Myocyte (in vitro differentiated cells): ENCODE data around the gene ZNF541. TPM values are rescaled to one million over a fixed set of nuclear protein-coding genes. Genes with fewer than 3 reads are reported as not detected.

Experiments
- DNase-seq: peaks from one replicate; pipeline ENCODE4 v3.0.0-alpha.2; 2012; ENCODE audit warnings: low read depth
- polyA plus RNA-seq: library from polyadenylated mRNA; unstranded; fragments of >200 nt; gene quantifications from one replicate; pipeline ENCODE4 v1.2.1, GENCODE V29; 2012; ENCODE audit warnings: missing spikeins
- total RNA-seq: library from RNA; depleted of rRNA; stranded (reverse); fragments of >200 nt; gene quantifications from 2 replicates; pipeline ENCODE4 v1.2.3, GENCODE V29; 2014

Gene ZNF541
- 0.08 TPM in 1 of 2 replicates, not detected in the other for total RNA-seq
- not detected for polyA plus RNA-seq

GRCh38 chr19:47573071-47574026, at the start of gene ZNF541:
TSS of gene ZNF541 (minus strand) at chr19:47573148. CDS start at chr19:47555856, 17,292 bp downstream.
- no peak for DNase-seq

GRCh38 chr19:47619763-47620162, 46.8 kb upstream of the ZNF541 start:
- no peak for DNase-seq

- DNase-seq = peak; percentile 62
These were observed 45.8 kb upstream of the ZNF541 start for GRCh38 chr19:47618771-47619170.

GRCh38 chr19:47615714-47616113, 42.8 kb upstream of the ZNF541 start:
- DNase-seq = no peak

GRCh38 chr19:47615230-47615629, 42.3 kb upstream of the ZNF541 start:
- no peak for DNase-seq

GRCh38 chr19:47614559-47614958, 41.6 kb upstream of the ZNF541 start:
- no peak for DNase-seq

GRCh38 chr19:47614021-47614295, 41.0 kb upstream of the ZNF541 start:
- no peak for DNase-seq

GRCh38 chr19:47613165-47614020, 40.4 kb upstream of the ZNF541 start:
- no peak for DNase-seq

- DNase-seq = no peak
These were observed 38.0 kb upstream of the ZNF541 start for GRCh38 chr19:47610902-47611301.

- peak; percentile 69 for DNase-seq
These were observed 37.3 kb upstream of the ZNF541 start for GRCh38 chr19:47609906-47610894.

- peak; percentile 85 for DNase-seq
These were observed 36.3 kb upstream of the ZNF541 start, which contains the start of gene BICRA for GRCh38 chr19:47608969-47609905. TSS of gene BICRA (plus strand) at chr19:47609134. CDS start at chr19:47673575, 64,441 bp downstream.

- DNase-seq = peak; percentile 96
These were observed 35.3 kb upstream of the ZNF541 start for GRCh38 chr19:47608074-47608918.

- no peak for DNase-seq
These were observed 34.7 kb upstream of the ZNF541 start for GRCh38 chr19:47607564-47608073.

GRCh38 chr19:47603706-47604565, 31.0 kb upstream of the ZNF541 start:
- DNase-seq = no peak

GRCh38 chr19:47601180-47601904, 28.4 kb upstream of the ZNF541 start:
- DNase-seq = no peak

GRCh38 chr19:47600246-47601179, 27.6 kb upstream of the ZNF541 start:
- DNase-seq = peak; percentile 100
